ENCODE data around the gene COL1A2. TPM values are rescaled to one million over a fixed set of nuclear protein-coding genes. Genes with fewer than 3 reads are reported as not detected.

Gene COL1A2
- total RNA-seq, 6 donors from 2014 or later: 40.0 to 607 (median 204) TPM

- 39 to 52% methylated on average over 1 of the region's 1 CpG for WGBS, 2 donors
- DNase-seq: no peak
- ATAC-seq (ENCODE audit: low FRiP score in 2 of 2): no peak
- H3K4me3 ChIP-seq: no peak overlapping the region
- no peak overlapping the region for H3K27ac ChIP-seq
- H3K27me3 ChIP-seq: no peaks in the 10 kb centered on the region
- TF ChIP-seq CTCF (IDR thresholded peaks at IDR 0.05) (no peak), EP300 (IDR thresholded peaks at IDR 0.05) (no peak), POLR2AphosphoS5 (IDR thresholded peaks at IDR 0.05) (no peak), POLR2A (IDR thresholded peaks at IDR 0.05) (no peak)
- H3K9me3 ChIP-seq: peaks cover 0 to 3% (median 2%) of the 10 kb centered on the region in 4 donors
- no peaks in the 10 kb centered on the region for H3K36me3 ChIP-seq
- no peaks in the 10 kb centered on the region for H3K4me1 ChIP-seq
Measured at GRCh38 chr7:94466516-94466915, 71.8 kb downstream of the COL1A2 start.

- no peak overlapping the region for H3K4me3 ChIP-seq
- no peak overlapping the region for H3K27ac ChIP-seq
- no peaks in the 10 kb centered on the region for H3K36me3 ChIP-seq
- DNase-seq (no peak), ATAC-seq (ENCODE audit: low FRiP score in 2 of 2) (no peak)
- no peak for TF ChIP-seq POLR2AphosphoS5 (IDR thresholded peaks at IDR 0.05)
- TF ChIP-seq CTCF (IDR thresholded peaks at IDR 0.05): no peak
- TF ChIP-seq POLR2A (IDR thresholded peaks at IDR 0.05): no peak
- no peak for TF ChIP-seq EP300 (IDR thresholded peaks at IDR 0.05)
- H3K9me3 ChIP-seq: peaks cover 0 to 3% (median 2%) of the 10 kb centered on the region in 4 donors
- 87 to 97% methylated on average over 2 of the region's 2 CpGs for WGBS, 2 donors
- no peaks in the 10 kb centered on the region for H3K4me1 ChIP-seq
- no peaks in the 10 kb centered on the region for H3K27me3 ChIP-seq
Measured at GRCh38 chr7:94471604-94472003, 76.9 kb downstream of the COL1A2 start.

GRCh38 chr7:94472608-94473007, 77.9 kb downstream of the COL1A2 start:
- ATAC-seq (ENCODE audit: low FRiP score in 2 of 2) (no peak), DNase-seq (no peak)
- Histone ChIP-seq H3K4me1 (no peaks in the 10 kb centered on the region), H3K27me3 (no peaks in the 10 kb centered on the region), H3K4me3 (no peak overlapping the region), H3K9me3 (peaks cover 0 to 3% (median 2%) of the 10 kb centered on the region in 4 donors), H3K36me3 (no peaks in the 10 kb centered on the region), H3K27ac (no peak overlapping the region)
- TF ChIP-seq EP300 (IDR thresholded peaks at IDR 0.05): no peak
- 77 to 79% methylated on average over 1 of the region's 1 CpG for WGBS, 2 donors

- TF ChIP-seq CTCF (IDR thresholded peaks at IDR 0.05): no peak
- ATAC-seq (ENCODE audit: low FRiP score in 2 of 2): no peak
- no peak overlapping the region for H3K4me3 ChIP-seq
- no peaks in the 10 kb centered on the region for H3K9me3 ChIP-seq
- no peaks in the 10 kb centered on the region for H3K36me3 ChIP-seq
- no peak for DNase-seq
- 76 to 83% methylated on average over 5 of the region's 5 CpGs for WGBS, 2 donors
- no peaks in the 10 kb centered on the region for H3K27me3 ChIP-seq
- H3K27ac ChIP-seq: no peak overlapping the region
- no peaks in the 10 kb centered on the region for H3K4me1 ChIP-seq
Measured at GRCh38 chr7:94476251-94476840, 81.7 kb downstream of the COL1A2 start.

GRCh38 chr7:94477878-94478277, 83.2 kb downstream of the COL1A2 start:
- no peak for TF ChIP-seq POLR2AphosphoS5 (IDR thresholded peaks at IDR 0.05)
- TF ChIP-seq EP300 (IDR thresholded peaks at IDR 0.05): no peak
- TF ChIP-seq CTCF (IDR thresholded peaks at IDR 0.05): no peak
- TF ChIP-seq POLR2A (IDR thresholded peaks at IDR 0.05): no peak
- Histone ChIP-seq H3K27me3 (no peaks in the 10 kb centered on the region), H3K4me1 (no peaks in the 10 kb centered on the region), H3K36me3 (no peaks in the 10 kb centered on the region), H3K9me3 (no peaks in the 10 kb centered on the region), H3K4me3 (no peak overlapping the region), H3K27ac (no peak overlapping the region)
- DNase-seq (no peak), ATAC-seq (ENCODE audit: low FRiP score in 2 of 2) (no peak)
- 50 to 66% methylated on average over 1 of the region's 1 CpG for WGBS, 2 donors
